GM18498 (cell line): ENCODE data around the gene PRLHR.

ENCODE experiments used
- ATAC-seq: cut with Tn5 transposase; IDR thresholded peaks from one replicate; pipeline ENCODE4 v1.9.1; 2021; ENCODE audit warnings: mild to moderate bottlenecking, moderate library complexity; ENCODE audit not compliant: unreplicated experiment

The PRLHR gene

DNA sequence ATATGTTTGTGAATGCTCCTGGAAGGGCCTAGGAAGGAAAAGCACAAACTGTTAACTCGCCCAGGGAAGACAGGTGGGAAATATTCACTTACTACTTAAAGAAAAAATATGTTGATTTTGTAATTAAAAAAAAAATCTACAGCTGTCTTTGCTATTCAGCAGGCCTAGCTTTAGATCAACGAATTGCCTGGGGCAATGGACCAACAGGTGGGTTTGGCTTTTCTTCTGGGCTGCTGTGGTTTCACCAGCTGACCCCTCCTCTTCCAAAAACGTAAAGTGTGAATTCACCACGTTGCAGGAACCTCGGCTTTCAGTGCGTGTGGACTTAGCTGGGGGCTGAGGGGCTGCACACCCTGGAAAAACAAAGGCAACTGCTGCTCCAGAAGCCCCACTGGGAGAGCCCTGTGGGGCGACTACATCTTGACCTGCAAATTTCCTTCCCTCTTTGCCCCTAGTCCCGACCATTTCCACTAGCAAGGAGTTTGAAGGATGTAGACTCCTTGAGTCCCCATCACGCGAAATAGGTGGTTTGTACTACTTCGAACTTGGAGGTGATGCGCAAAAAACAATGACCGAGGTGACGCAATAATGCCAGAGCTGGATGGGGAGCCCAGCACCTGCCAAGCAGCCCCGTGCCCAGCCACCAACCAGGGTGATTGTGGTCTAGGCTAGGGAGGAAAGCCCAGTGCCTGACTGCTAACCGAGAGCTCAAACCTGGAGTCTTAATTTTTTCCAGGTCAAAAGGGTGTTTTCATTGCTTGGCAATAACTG, 7.4 kb downstream of the PRLHR start:
- no peak for ATAC-seq

DNA sequence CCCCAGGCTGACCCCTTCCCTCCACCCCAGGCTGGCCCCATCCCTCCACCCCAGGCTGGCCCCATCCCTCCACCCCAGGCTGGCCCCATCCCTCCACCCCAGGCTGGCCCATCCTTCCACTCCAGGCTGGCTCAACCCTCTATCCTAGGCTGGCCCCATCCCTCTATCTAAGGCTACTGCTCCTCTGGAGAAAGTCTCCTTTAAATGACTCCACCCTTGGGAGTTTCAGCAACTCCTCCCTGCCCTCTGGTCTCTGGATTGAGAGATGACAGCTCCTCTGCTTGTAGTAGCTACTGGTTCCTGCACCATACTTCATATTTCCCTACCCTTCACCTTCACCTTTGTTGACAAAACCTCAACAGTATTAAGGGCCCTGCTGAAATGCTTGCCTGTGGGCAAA, 8.5 kb downstream of the PRLHR start:
- no peak for ATAC-seq

DNA sequence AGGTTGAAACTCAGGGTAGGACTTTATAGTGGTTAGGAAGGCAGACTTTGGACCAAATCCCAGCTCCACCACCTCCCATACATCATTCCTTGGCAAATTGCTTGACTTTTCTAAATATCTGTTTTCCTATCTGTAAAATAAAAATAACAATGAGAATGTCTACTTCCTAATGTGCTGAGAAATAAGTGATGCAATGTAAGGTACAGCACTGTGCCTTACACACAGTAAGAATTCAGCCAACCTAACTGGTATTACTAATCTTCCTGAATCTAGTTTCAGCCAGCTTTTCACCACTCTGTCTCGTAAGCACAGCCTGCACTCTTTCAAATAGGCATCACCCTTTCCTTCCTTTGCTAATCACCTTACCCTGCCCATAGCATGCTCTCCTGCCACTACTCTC, 9.7 kb downstream of the PRLHR start:
- ATAC-seq = no peak

DNA sequence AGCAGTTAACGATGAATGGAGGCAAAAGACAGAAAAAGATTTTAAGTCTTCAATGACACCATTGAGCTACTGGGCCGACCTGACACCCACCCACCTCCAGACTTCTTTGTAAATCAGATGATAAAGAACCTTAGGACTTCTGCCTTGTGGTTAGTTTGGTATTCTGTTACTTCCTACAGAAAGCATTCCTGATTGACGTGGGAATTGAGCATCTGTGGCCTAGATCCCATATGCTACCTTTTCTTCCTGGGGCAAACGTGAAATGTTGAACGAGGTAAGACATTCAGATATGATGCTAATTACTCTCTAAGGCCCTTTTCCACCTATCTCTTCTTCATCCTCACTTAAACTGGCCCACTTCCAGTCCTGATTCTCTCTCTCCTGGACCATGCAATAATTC, 10.2 kb downstream of the PRLHR start:
- ATAC-seq = no peak

DNA sequence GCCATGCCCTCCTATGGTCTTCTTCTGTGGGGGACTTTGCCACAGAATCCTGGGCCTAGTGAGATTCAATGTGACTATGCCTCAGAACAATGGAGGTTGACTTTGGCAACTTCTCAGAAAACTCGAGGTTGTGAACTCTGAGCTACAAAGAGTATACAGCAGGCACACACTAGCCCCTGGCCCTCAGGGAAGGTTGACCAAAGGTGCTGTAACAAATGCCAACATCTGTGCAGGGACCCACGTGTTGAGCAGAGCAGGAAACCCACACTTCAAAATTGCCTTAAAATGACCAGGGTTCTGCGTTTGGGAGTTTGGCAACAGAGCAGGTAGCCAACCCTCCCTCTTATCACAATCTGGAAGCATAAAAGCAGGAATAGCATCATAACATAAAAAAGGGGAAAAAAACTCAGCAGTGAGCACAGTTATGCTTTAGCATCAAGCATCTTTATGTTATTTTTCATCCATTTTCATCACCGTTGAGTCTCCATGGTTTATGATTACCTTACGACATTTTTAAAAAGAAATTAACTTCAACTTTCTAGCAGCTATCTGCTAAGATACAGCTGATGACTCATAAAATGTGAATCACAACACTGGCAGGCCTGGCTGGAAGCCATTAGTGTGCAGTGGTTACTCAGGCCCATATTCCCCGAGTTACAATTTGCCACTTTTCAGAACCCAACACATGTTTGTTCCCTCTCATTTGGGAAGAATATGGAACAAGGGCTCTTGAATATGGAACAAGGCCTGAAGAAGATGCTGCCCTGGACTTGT, 11.1 kb downstream of the PRLHR start:
- ATAC-seq = no peak

DNA sequence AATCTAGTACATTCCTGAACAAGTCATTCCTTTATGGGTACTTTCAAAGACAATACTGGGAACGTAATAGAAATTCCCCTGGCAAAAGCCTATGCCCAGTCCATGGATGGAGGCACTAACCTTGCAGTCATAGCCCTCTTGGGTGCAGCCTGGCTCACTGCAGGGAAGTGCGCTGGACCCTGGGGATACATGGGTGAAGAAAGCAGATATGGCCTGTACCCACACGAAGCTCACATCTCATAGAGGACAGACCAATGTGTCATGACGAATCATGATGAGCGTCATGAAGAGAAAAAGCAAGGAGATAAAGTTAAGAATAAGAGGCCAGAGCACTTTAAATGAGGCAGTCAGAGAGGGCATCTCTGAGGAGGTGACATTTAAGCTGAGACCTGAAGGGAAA, 11.8 kb downstream of the PRLHR start:
- no peak for ATAC-seq

DNA sequence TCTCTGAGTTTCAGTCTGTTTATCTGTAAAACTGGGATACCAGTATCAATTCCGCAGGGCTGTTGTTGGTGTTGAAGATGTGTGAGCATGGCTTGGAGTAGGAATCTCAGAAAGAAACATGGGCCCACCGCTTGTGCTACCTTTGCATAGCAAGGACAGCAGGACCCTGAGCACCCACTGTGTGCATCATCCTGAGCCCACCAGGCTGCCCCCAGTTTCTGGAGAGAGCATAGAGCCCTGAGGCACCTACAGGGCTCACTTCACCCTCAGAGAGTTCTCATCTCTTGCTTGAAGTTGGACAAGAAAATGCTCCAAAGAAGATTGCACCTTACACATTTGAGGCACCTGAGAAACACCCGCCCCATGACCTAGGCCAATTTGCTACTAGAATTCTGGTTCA, 12.9 kb downstream of the PRLHR start:
- ATAC-seq = no peak

DNA sequence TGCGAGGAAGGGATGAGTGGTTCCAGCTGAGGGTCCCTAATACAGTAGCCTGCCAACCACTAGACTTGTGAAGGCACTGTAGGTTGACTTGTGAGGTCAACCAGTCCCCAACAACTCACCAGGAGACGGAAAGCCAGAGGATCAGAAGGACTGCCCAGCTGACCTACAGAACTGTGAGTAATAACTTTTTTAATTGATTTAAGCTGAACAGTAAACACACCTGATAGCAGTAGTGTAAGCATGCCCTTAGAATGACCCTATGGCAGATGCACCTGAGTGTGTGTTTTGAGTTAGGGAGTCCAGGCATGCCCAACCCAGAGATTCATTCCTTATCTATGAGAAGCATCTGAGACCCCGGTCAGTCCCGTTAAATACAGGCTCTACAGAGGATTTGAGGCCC, 14.1 kb downstream of the PRLHR start:
- no peak for ATAC-seq

DNA sequence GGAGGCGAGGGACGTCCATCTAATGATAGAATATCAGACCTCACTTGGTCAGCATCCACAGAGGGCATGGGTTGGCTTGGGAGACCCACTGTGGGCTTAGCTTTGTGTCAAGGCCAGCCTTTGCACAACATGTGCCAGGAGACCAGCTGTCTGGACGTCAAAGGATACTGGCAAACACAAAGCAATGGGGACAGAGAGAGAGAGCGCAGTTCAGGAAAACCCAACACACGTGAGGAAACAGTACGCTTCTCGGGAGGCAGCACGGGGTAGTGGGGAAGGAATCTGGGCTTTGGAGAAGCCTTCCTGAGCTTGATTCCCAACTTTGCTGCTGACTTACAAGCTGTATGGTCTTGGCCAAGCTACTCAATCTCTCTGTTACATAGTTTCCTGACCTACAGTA, 14.7 kb downstream of the PRLHR start:
- no peak for ATAC-seq

DNA sequence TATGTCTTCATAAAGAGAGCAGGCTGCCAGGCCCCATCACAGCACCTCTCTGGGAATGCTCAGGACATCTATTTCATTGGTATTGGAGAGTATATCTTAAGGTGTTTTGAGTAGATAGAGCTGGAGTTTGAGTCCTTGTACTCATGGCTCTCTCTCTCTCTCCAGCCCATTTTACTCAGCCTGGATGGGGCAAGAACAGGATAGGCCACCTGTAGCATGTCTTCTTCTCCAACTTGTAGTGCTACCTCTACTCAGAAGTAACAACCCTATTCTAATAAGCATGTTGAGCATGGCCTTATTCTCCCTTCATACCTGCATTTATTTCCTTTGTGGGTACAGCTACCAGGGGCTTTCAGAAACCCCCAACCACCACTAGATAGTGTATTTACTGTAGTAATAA, 21.9 kb downstream of the PRLHR start:
- no peak for ATAC-seq

DNA sequence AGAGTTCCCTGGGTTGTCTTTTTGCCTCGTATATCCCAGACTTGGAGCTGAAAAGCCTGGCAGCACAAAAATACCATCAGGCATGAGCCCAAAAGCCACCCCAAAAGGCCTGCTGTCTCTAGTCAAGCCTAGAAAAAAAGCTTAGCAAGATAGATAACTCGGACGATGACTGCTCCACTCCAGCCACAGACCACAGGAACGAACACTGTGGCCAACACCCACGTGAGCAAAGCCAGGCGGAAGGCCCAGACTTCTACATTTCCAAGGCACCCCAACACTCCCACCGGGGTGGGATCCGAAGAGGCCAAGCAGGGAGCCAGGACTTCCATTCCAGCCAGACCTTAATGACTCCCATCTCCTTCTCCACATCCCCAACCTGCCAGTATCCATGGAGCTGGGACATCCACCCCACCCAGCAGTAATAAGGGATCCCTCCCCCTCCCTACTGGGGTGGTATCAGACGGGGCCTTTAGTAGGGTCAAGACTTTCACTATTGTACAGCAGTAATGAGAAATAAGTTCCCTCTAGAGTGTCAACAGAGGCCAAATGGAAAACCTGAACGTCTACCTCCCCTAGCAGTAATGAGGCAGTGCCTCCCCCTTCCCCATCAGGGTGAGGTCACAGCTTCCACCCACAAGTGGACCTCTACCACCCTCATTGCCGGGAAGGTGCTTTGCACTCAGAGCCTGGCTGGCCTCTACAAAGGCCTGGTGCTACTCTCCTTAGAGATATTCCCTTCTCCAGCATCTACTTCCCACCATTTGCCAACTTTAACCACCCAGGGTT, 23.0 kb downstream of the PRLHR start:
- no peak for ATAC-seq

DNA sequence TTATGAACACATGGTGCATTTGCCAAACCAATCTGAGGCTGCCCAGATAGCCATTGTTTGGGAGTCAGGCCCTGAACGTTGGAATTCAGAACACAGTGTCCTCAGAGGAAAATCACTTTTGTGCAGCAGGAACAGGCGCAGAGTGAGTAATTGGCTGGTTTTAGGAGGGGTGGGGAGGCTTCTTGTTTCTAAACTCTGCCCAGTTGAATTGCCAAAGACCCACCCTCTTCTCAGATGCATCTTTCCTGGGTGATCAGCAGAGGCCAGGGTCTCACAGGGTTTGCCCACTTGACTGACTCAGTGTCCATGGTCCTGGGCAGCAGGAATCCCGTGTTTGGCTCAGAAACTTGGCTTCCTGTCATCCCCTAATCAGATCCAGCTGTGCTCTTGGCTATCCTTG, 24.3 kb downstream of the PRLHR start:
- ATAC-seq = no peak

DNA sequence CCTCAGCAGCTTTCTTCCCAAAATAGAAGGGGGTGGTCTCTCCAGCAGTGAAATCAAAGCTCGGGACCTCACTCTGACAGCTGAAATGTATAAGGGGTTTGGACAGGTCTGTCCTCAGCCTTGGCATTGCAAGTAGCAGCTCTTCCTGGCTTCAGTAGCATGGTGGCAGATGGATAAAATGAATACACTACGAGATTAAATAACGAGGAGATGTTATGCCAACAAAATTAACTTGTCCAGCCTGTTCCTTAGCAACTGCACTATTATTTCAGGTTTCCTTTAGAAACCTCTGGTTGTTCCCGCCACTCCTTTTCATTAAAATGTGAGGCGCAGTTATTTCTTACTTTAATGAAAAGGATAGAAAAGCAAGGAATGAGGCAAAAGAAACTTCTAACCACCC, 24.9 kb downstream of the PRLHR start:
- ATAC-seq = no peak

DNA sequence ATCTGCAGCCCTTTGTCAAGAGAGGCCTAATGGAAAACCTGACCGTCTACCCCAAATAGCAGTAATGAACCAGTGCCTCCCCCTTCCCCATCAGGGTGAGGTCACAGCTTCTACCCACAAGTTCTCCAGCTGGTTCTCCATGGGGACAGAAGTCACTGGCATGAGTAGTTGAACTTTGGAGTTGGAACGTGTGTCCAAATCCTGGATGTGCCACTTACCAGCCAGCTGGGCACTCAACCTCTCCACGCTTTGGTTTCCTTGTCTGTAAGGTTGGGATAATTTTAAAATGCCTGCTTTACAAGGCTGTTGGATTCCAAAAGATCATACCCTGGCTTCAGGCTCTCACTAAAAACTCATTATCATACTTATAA, 25.6 kb downstream of the PRLHR start:
- no peak for ATAC-seq

DNA sequence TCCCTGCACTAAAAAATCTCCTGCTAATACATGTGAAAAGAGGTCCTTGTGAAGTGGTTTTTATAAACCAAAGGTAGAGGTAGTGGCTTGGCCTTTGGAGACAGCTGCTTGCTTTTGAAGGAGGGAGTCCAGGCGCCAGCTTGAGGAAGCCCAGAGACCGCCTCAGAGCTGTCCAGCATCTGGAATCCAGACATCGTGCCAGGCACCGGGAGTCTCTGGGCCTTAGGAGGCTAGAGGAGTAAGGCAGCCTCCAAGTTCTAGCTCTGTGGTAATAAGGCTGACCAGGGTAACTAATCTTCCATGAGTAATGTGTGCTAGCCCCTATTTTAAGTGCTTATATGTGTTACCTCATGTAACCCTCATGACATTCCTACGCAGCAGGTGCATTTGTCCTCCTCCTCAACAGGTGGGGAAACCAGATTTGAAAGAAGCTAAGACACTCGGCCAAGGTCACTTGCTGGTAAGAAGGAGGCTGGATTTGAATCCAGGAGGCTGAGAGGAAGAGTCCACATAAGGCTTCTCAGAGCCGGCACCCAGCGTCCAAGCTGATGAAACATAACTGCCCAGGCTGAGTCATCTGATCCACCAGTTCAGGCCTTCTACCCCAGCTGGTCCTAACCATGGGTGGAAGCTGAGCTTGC, 26.1 kb downstream of the PRLHR start:
- no peak for ATAC-seq

DNA sequence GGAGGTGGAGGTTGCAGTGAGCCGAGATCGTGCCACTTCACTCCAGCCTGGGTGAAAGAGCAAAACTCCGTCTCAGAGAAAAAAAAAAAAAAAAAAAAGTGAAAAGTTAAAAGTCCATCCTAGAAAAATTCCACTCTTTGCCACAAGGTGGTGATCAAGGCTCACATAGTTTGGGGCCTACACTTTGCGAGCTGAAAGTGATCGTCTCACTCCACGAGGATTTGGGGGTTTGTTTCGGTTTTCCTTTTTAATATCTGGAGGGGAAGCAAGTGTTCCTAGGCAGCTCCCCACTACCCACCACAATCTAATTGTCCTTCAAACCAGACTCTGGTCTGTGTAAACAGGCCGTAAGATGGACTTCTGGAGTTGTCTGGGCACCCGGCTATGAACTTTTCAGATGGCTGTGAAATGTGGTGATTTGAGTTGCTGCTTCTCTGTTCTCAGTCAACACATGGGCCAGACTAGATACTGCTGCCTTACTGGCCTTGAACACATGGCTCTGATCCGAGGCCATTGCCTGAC, 27.1 kb downstream of the PRLHR start:
- no peak for ATAC-seq

DNA sequence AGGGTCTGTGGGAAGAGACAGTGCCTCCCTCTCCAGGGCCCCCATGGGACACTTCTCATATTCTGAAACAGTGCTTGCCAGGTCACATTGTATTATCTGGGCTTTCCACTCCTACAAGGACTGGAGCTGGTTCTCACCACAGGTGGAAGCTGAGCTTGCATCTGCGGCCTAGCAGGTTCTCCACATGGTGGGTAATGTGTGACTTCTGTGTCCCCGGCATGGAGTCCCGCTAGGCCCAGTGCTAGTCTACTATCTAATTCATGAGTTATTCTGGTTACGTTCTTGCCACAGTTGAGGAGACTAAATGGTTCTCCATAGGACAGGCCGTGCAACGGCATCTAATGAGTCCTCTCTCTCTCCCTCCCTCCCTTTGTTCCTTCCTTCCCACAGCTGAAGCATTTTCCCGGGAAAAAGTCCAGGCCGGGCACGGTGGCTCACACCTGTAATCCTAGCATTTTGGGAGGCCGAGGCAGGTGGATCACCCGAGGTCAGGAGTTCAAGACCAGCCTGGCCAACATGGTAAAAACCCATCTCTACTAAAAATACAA, 27.7 kb downstream of the PRLHR start:
- no peak for ATAC-seq

DNA sequence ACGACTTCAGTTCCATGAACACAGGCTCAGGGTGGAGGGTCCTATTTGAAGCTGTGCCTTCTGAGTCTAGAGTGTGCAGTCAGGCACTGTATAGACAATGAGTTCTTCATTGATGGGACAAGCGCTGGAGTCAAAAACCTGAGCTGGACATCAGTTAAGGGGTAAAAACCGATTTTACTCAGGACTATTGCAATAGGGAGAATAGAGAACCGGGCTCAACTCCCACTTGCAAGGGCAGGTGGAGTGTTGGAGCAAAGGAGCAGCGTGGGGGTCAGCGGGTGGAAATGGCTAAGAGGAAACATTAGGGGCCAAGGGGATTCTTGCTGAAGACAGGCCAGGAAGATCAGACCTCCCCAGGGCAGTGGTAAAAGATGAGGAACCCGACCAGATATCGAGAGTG, 28.5 kb downstream of the PRLHR start:
- no peak for ATAC-seq

DNA sequence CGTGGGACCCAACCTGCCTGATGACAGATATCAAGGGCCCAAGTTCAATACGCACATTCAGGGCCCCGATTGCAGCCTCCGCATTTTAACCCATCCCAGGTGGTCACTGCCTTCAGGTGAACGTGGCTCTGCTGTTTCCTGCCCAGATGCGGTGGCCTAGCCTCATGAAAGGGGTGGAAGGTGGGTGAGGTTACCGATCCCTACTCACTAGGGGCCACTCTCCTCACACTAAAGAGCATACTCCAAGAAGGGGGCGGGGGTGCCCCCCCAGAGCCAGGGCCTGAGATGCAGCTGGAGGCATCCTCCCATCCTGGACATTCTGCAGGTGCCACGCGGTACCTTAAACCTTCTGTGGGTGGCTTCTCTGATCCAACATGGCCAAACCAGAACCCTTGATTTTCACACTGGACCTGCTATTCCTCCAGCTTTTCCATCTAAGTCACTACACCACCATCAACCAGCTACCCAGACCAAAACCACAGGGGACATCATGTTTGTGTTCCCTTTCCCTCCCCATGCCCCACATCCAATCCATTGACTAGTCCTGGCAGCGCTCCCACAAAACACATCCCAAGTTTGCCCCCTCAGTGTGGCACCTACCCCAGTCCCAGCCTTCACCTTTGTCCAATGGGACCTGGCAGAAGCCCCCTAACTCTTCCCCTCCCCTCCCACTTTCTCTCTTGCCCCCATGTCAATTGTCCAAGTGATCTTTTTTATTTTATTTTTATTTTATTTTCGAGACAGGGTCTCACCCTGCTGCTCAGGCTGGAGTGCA, 30.0 kb downstream of the PRLHR start:
- no peak for ATAC-seq

DNA sequence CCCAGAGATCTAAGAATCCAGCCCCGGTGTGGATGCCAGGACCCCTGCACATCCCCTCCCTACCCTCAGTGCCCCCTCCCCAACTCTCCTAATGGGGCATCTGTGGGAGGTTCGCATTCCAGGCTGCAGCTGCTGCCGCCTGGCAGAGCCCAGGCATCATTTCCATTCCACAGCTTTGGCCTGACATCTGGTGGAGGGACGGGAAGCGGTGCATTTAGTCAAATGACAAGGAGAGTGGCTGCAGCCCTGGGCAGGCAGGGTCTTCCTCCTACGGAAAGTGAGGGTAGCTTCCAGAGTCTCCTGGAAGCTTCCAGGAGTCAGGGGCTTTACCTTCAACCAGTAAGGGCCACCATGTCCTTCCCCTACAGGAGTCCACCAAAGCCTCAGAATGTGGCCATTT, 30.8 kb downstream of the PRLHR start:
- no peak for ATAC-seq
